Measurements from ENCODE around the gene TOP3B.

DNA sequence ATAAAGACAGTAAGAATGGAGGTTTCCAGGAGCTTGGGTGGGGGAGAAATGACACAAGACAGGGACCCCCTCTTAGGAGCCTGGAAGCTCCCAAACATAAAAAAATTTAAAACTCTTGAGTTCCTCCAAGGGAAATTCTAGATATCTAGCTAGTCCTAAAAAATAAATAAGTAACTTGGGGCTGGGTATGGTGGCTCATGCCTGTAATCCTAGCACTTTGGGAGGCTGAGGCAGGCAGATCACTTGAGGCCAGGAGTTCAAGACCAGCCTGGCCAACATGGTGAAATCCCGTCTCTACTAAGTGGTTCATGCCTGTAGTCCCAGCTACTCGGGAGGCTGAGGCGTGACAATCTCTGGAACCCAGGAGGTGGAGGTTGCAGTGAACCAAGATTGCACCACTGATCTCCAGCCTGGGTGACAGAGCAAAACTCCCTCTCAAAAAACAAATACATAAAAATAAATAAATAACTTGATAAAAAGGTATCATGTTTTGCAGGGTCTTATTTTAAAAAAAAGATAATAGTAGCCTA is 20.0 kb upstream of the TOP3B start:
- TF ChIP-seq, protein P1, sequence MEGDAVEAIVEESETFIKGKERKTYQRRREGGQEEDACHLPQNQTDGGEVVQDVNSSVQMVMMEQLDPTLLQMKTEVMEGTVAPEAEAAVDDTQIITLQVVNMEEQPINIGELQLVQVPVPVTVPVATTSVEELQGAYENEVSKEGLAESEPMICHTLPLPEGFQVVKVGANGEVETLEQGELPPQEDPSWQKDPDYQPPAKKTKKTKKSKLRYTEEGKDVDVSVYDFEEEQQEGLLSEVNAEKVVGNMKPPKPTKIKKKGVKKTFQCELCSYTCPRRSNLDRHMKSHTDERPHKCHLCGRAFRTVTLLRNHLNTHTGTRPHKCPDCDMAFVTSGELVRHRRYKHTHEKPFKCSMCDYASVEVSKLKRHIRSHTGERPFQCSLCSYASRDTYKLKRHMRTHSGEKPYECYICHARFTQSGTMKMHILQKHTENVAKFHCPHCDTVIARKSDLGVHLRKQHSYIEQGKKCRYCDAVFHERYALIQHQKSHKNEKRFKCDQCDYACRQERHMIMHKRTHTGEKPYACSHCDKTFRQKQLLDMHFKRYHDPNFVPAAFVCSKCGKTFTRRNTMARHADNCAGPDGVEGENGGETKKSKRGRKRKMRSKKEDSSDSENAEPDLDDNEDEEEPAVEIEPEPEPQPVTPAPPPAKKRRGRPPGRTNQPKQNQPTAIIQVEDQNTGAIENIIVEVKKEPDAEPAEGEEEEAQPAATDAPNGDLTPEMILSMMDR (IDR thresholded peaks at IDR 0.05 in 4 of 5, conservative IDR thresholded peaks at IDR 0.05 in 1 of 5) = no peak
- no peak for TF ChIP-seq POLR2A (IDR thresholded peaks at IDR 0.05)

All from gastrocnemius medialis (tissue), 4 donors.